ENCODE data around the gene STX8.

Gene STX8

DNA sequence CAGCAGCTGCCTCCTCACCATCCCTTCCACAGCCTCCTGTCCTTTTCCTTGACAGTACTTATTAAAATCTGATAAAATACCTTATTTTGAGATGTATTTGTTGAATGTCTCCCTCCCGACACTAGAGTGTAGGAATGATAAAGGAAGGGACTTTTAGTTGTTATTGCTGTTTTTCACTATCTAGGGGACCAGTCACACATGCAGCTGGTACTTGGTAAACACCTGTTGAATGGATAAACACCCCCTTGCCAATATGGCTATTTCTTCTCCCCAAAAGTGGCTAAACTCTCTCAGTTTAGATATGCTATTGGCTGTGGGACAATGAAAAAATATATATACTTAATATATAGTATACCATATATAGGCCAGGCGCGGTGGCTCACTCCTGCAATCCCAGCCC lies 96.7 kb downstream of the STX8 start:
- TF ChIP-seq, protein P1, sequence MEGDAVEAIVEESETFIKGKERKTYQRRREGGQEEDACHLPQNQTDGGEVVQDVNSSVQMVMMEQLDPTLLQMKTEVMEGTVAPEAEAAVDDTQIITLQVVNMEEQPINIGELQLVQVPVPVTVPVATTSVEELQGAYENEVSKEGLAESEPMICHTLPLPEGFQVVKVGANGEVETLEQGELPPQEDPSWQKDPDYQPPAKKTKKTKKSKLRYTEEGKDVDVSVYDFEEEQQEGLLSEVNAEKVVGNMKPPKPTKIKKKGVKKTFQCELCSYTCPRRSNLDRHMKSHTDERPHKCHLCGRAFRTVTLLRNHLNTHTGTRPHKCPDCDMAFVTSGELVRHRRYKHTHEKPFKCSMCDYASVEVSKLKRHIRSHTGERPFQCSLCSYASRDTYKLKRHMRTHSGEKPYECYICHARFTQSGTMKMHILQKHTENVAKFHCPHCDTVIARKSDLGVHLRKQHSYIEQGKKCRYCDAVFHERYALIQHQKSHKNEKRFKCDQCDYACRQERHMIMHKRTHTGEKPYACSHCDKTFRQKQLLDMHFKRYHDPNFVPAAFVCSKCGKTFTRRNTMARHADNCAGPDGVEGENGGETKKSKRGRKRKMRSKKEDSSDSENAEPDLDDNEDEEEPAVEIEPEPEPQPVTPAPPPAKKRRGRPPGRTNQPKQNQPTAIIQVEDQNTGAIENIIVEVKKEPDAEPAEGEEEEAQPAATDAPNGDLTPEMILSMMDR (conservative IDR thresholded peaks at IDR 0.05; ENCODE audit: low read length): no peak
- no peak for DNase-seq (ENCODE audit: low read depth)
- no peak overlapping the region for H3K4me3 ChIP-seq (ENCODE audit: low read length)

DNA sequence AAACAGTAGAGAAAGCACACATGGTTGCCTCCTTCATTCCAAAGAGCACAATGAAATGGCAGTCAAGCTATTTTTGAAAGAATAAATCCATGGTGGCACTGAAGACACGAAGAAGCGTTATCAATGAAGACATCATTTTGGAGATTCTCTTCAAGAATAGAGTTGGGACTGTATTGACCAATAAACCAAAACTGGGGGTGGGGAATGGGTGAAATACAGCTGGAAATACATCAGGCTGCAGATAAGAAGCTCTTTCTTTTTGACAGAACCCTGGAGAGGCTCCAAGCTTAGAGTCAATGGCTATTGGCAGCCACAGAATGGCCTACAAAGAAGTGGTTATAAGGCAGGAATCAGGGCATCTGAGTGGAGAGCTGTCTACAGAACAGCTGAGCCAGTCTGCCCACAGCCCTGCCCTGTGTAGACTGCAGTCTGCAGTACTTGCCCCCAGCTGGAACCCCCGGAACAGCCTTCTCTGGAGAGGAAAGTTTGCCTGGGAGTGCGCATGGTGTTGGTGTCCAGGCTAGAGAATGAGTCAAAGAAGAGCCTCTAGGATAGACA lies 100.4 kb downstream of the STX8 start:
- DNase-seq (ENCODE audit: low read depth): no peak
- TF ChIP-seq, protein P1 (conservative IDR thresholded peaks at IDR 0.05; ENCODE audit: low read length): no peak
- no peak overlapping the region for H3K4me3 ChIP-seq (ENCODE audit: low read length)

DNA sequence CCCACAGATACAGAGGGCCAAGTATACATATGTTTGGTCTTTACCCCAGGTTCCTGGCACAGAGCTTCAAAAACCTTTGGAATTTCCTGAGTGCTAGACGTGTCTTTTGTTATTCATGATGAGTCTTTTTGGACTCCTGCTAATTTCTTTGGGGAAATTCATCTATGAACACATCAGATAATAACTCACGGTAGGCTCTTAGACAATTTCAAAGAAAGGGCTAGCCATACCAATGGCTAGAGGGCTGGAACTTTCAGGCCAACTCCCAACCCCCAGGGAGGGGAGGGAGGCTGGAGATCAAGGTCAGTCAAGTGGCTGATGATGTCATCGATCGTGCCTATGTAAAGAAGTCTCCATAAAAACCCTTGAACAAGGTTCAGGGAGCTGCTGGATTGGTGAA lies 101.9 kb downstream of the STX8 start:
- no peak overlapping the region for H3K4me3 ChIP-seq (ENCODE audit: low read length)
- TF ChIP-seq, protein P1 (conservative IDR thresholded peaks at IDR 0.05; ENCODE audit: low read length): no peak
- DNase-seq (ENCODE audit: low read depth): peak; percentile 74

DNA sequence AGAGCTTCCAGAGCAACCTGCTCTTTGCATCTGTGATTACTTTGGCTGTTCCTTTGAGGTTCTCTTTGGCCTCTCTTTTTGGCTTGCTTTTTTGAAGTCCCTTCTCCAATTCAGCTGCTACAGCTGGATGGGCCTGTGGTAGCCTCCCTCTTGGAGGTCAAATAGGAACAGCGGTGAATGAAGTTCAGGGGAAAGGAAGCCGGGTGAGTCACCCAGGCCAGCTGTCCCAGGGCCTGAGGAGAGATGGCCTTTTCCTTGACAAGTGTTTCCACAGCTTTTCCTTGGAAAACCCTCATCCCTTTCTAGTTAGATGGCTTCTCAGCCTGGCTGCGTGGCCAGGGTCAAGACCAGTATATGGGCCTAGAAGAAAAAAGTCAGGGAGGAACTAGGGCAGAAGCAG lies 103.1 kb downstream of the STX8 start:
- TF ChIP-seq, protein P1 (conservative IDR thresholded peaks at IDR 0.05; ENCODE audit: low read length): no peak

DNA sequence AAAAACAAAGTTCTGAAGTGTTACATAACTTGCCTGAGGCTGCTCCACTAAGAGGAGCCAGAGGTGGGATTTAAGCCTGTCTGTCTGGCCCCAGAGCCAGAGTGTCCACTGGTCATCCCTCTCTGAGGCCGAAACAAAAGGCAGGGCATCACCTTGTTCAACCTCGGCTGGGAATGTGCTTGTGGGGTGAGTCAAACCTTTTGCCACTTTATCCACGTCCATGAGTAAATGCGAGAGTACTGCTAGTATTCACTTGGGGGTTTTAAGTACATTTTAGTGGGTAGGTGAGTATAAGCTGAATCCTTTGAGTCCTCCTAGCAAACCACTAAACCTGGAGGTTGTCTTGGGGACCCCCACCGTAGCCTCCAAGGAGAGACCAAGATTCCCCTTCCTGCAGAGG lies 103.5 kb downstream of the STX8 start:
- TF ChIP-seq, protein P1 (conservative IDR thresholded peaks at IDR 0.05; ENCODE audit: low read length): no peak

More for the DNA sequence above, 103.1 kb downstream of the STX8 start:
- DNase-seq (ENCODE audit: low read depth): peak; percentile 39
- H3K4me3 ChIP-seq (ENCODE audit: low read length): no peak overlapping the region

DNA sequence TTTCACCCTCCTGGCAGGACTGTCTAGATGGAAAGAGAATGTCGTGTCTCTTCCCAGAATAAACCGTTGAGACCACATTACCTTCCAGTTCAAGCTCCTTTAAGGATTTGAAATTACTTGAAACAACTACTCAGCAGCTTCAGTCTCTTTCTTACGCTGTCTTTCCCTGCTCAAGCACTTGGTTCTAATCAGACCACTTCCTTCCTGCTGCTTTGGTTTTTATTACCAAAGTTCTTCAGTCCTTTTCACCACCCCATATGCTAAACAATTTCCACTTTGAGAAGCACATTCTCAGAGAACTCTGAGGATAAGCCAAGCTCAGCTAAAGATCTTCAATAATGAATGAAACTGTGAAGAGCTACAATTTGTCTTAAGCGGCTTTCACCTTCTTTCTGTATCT lies 105.4 kb downstream of the STX8 start:
- TF ChIP-seq, protein P1 (conservative IDR thresholded peaks at IDR 0.05; ENCODE audit: low read length): no peak
- H3K4me3 ChIP-seq (ENCODE audit: low read length): no peak overlapping the region

More for the DNA sequence above, 103.5 kb downstream of the STX8 start:
- no peak overlapping the region for H3K4me3 ChIP-seq (ENCODE audit: low read length)
- DNase-seq (ENCODE audit: low read depth): peak; percentile 6

DNA sequence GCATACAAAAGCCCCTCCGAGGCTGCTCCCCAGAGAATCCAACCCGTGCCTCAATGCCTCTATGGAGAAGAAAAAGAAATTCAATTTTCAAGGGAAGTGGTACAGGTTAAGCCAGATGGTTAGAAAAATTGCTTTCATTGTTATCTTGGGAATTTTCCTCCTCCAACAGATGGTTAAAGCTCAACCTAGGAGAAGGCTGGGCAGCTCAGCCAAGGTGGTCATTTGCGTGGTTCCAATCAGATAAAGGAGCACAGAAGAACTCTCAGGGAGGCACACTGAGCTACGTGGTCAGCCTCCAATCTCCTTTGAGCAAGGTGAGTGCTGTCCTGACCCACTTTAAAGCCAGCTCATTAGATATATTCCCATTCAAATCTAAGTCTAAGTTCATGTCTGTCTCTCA lies 106.7 kb downstream of the STX8 start:
- no peak overlapping the region for H3K4me3 ChIP-seq (ENCODE audit: low read length)
- TF ChIP-seq, protein P1 (conservative IDR thresholded peaks at IDR 0.05; ENCODE audit: low read length): no peak
- DNase-seq (ENCODE audit: low read depth): no peak

More for the DNA sequence above, 105.4 kb downstream of the STX8 start:
- peak; percentile 49 for DNase-seq (ENCODE audit: low read depth)
